Measurements from ENCODE around the gene ATP1B2.
"Not testable (repeated sequence)": the region's sequence is repeated elsewhere in the genome, so short reads cannot be mapped to it uniquely, and the experiment has no call there.

ATP1B2 gene, protein sequence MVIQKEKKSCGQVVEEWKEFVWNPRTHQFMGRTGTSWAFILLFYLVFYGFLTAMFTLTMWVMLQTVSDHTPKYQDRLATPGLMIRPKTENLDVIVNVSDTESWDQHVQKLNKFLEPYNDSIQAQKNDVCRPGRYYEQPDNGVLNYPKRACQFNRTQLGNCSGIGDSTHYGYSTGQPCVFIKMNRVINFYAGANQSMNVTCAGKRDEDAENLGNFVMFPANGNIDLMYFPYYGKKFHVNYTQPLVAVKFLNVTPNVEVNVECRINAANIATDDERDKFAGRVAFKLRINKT

DNA sequence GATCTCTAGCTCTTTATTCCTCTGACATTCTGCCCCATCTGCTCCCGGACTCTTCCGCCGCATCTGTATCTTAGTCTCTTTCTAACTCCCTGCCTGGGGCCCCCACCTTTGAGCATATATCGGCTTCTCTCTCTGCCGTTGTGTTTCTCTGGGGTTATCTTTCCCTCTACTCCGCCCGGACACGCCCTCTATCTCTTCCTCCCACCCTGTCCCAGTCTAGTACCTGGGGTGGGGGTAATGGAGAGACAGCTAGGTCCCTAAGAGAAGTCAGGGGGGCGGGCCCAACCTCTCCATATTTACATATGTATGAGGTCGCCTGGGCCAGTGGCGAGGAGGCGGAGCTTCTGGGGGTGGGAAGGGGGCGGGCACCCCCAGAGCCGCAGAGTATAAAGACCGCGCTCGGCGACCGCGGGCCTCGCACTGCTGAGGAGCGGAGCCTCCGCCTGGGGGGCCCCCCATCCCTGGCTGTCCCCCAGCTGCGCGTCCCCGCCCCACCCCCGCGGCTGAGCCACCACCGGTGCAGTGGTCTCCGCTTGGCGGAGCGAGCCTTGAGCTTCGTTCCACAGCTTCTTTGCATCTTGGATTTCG is at the start of gene ATP1B2:
ATP1B2 (plus strand) TSS at position 418 of the 588 bp plus-strand sequence. CDS start 593 bp downstream, outside the sequence.
- Histone ChIP-seq H3K27me3 (ENCODE audit: insufficient read depth, low read length) (no peaks in the 10 kb centered on the region), H2AFZ (ENCODE audit: low read depth, low read length) (peak within 1 kb of the TSS; percentile 83), H3K9me3 (ENCODE audit: low read length) (no peaks in the 10 kb centered on the region)

DNA sequence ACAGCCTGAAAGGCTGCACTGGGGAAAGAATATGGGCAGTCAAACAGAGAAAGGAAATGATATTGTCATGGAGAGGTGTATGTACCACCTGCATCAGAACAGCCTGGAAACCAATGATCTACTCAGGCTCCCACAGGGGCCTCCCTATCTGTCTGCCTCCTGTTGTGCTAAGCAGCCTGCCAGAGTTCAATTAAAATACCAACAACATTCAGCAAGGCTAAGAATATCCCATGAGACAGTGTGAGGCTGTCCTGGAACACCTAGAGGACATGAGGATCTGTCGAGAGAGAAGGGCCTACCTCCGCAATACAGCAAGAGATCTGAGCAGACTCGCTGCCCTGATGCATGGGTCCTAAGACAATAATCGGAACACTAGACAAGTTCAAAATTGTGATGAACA is 44.4 kb upstream of the ATP1B2 start:
- Histone ChIP-seq H3K4me3 (ENCODE audit: low read length) (no peak overlapping the region), H2AFZ (ENCODE audit: low read depth, low read length) (no peak overlapping the region), H3K27me3 (ENCODE audit: insufficient read depth, low read length) (no peaks in the 10 kb centered on the region), H3K9me3 (ENCODE audit: low read length) (no peaks in the 10 kb centered on the region), H3K4me1 (ENCODE audit: insufficient read depth, low read length) (no peaks in the 10 kb centered on the region), H3K36me3 (ENCODE audit: insufficient read depth, low read length) (peaks cover 65% of the 10 kb centered on the region)

More for the DNA sequence above, at the start of gene ATP1B2:
- Histone ChIP-seq H3K4me3 (ENCODE audit: low read length) (peak within 1 kb of the TSS; percentile 51), H3K4me1 (ENCODE audit: insufficient read depth, low read length) (peaks cover 14% of the 10 kb centered on the region), H3K36me3 (ENCODE audit: insufficient read depth, low read length) (peaks cover 10% of the 10 kb centered on the region)

DNA sequence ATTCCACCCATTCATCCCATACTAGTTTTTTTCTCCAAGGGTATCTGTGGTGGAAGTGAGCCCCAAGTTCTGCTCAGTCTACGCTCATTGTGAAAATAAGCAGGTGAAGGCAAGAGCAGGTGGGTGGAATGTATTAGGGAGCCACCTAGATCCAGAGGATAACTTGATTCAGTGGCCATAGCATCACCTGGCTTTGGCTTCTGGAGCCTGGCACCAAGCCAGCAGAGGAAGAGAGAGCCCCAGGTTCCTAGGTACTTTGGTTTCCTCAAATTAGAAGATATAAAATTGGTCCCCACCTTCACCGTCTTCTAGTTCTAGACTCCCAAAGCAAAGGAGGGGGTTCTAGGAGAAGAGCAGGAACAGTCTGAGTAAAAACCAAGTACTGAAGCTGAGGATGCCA is 40.1 kb upstream of the ATP1B2 start:
- Histone ChIP-seq H3K4me3 (ENCODE audit: low read length) (no peak overlapping the region), H3K4me1 (ENCODE audit: insufficient read depth, low read length) (peaks cover 21% of the 10 kb centered on the region), H2AFZ (ENCODE audit: low read depth, low read length) (no peak overlapping the region), H3K9me3 (ENCODE audit: low read length) (no peaks in the 10 kb centered on the region), H3K36me3 (ENCODE audit: insufficient read depth, low read length) (peaks cover 41% of the 10 kb centered on the region), H3K27me3 (ENCODE audit: insufficient read depth, low read length) (no peaks in the 10 kb centered on the region)

DNA sequence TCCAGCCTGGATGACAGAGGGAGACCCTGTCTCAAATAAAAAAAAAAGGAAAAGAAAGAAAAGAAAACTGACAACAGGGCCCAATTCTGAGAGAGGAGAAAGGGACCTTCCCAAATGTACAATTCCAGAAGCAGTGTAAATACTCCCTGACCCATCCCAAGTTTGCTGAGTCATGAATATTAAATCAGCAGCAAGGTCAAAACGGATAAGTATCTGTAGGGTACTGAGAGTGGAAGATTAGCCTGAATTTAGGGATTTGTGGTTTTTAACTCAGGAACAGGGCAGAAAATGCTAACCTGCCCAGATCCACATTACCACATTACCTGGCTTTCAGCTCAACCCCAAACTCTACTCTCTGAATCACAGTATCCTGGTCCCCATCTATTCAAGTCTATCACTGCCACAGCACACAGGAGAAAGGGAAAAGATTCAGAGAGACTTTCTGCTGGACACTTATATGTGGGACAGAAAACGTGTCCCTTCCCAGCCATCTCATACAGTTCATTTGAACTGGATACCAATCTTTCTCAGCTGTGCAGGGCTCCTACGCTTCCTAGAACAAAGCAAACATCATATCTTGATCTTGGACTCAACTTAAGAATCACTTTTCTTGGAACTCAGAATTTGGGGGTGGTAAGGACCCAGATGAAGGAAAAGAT is 39.0 kb upstream of the ATP1B2 start:
- Histone ChIP-seq H3K36me3 (ENCODE audit: insufficient read depth, low read length) (peaks cover 30% of the 10 kb centered on the region), H3K27me3 (ENCODE audit: insufficient read depth, low read length) (no peaks in the 10 kb centered on the region), H3K9me3 (ENCODE audit: low read length) (no peaks in the 10 kb centered on the region), H3K4me3 (ENCODE audit: low read length) (no peak overlapping the region), H3K4me1 (ENCODE audit: insufficient read depth, low read length) (peaks cover 21% of the 10 kb centered on the region), H2AFZ (ENCODE audit: low read depth, low read length) (no peak overlapping the region)

DNA sequence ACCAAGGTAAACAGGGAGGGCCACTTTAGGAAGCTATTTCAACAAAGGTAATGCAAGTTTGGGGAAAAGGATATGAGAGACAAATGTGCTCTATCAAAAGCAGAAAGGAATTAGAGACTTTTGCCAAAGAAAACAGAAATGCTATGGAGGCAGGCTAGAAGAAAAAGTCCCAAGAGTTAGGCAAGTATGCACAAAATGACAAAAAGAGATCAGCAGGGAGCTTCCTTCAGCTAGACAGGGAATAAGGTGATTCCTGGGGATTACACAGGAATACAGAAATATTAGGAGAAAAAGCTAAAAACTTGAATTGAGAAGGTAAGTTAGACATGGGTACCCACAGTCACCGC is 38.5 kb upstream of the ATP1B2 start:
- no peaks in the 10 kb centered on the region for H3K27me3 ChIP-seq (ENCODE audit: insufficient read depth, low read length)
- H3K4me3 ChIP-seq (ENCODE audit: low read length), result no peak overlapping the region
- H3K36me3 ChIP-seq (ENCODE audit: insufficient read depth, low read length), result peaks cover 29% of the 10 kb centered on the region
- H2AFZ ChIP-seq (ENCODE audit: low read depth, low read length), result no peak overlapping the region
- peaks cover 21% of the 10 kb centered on the region for H3K4me1 ChIP-seq (ENCODE audit: insufficient read depth, low read length)
- H3K9me3 ChIP-seq (ENCODE audit: low read length), result no peaks in the 10 kb centered on the region

DNA sequence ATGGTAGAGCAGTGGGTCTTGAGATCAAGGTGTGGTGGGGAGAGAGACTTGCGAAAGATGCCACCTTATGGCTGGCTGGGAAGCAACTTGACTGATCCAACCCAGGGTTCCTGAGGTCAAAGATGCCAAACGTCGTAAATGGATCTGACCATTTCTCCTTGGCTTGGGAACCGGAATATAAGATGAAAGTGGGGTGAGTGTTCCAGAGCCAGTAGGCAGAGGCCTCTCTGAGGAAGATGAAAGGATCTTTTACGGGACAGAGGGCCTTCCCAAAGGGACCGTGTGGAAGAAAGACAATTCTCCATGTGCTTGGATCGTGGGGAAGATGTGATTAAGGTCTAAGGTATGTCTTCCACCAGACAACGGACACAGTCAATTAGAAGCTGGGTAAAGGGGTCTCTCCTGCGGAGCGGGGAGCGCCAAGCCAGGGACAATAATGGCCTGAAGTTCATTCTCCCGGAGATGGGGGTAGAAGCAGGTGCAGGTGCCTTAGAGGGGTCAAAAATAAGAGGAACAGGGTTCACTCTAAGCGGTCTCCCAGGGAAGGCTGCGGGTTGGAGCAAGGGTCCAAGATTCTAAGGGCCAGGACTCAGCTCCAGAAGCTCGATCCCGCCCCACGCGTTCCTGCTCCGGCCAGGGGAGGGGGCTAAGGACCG is 36.8 kb upstream of the ATP1B2 start:
- Histone ChIP-seq H2AFZ (ENCODE audit: low read depth, low read length) (peak overlapping the region; percentile 22), H3K27me3 (ENCODE audit: insufficient read depth, low read length) (no peaks in the 10 kb centered on the region), H3K4me1 (ENCODE audit: insufficient read depth, low read length) (peaks cover 21% of the 10 kb centered on the region), H3K9me3 (ENCODE audit: low read length) (no peaks in the 10 kb centered on the region), H3K36me3 (ENCODE audit: insufficient read depth, low read length) (peaks cover 27% of the 10 kb centered on the region), H3K4me3 (ENCODE audit: low read length) (peak overlapping the region; percentile 97)

DNA sequence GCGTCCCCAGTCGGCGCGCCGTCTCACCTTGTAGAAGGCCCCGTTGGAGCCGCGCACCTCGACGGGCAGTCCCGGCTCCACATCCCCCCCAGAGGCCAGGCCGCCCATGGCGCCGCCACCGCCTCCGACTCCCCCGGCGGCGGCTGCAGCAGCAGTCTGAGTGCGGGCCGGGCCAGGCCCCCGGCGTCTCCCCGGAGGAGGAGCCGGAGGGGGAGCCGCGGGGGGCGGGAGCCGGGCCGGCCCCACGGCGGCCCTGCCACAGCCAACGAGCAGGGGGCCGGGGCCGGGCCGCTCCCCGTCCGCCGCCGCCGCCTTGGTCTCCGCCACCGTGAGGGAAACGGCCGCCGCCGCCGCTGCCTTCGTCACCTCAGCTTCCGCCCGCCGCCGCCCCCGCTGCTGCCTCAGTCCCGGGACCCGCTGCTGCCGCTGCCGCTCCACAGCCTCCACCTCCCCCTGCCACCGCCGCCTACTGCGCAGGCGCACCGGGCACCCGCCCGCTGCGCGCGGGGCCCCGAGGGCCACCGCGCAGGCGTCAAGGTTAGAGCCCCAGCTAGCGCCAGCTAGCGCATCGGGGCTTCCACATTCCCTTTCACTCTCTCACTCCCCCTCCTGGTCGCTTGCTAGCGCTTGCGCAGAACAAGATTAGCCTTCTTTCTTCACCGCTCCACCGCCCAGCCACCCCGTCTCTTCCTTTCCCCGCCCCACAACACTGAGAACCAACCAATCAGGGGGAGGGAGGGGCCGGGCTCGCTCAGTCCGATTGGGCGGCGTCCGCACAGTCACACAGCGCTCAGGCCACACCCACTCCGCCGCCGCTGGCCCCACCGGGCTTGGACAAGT is 36.1 kb upstream of the ATP1B2 start, which contains the start of gene FXR2:
FXR2 (minus strand) TSS at position 473 of the 840 bp plus-strand sequence; CDS start at position 108, 365 bp downstream.
- Histone ChIP-seq H2AFZ (ENCODE audit: low read depth, low read length) (peak within 1 kb of the TSS; percentile 69), H3K4me3 (ENCODE audit: low read length) (peak within 1 kb of the TSS; percentile 97), H3K27me3 (ENCODE audit: insufficient read depth, low read length) (no peaks in the 10 kb centered on the region), H3K4me1 (ENCODE audit: insufficient read depth, low read length) (peaks cover 21% of the 10 kb centered on the region), H3K36me3 (ENCODE audit: insufficient read depth, low read length) (peaks cover 22% of the 10 kb centered on the region), H3K9me3 (ENCODE audit: low read length) (no peaks in the 10 kb centered on the region)

DNA sequence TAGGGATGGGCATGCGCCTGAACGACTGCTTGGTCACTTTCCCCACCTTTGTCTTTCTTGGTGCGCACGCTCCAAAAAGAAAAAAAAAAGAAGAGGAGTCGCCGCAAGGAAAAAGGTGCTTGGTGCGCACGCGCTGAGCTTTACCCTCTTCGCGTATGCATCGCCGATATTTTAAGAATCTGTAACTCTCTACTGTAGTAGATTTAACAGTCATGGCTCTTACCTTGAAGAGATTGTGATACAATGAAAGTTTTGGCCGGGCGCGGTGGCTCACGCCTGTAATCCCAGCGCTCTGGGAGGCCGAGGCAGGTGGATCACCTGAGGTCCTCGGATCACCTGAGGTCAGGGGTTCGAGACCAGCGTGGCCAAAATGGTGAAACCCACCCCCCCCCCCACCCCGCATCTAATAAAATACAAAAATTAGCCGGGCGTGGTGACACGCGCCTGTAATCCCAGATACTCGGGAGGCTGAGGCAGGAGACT is 35.4 kb upstream of the ATP1B2 start:
- H3K4me1 ChIP-seq (ENCODE audit: insufficient read depth, low read length), result peaks cover 21% of the 10 kb centered on the region
- peak overlapping the region; percentile 69 for H2AFZ ChIP-seq (ENCODE audit: low read depth, low read length)
- H3K36me3 ChIP-seq (ENCODE audit: insufficient read depth, low read length), result peaks cover 18% of the 10 kb centered on the region
- no peaks in the 10 kb centered on the region for H3K9me3 ChIP-seq (ENCODE audit: low read length)
- H3K27me3 ChIP-seq (ENCODE audit: insufficient read depth, low read length), result no peaks in the 10 kb centered on the region
- H3K4me3 ChIP-seq (ENCODE audit: low read length), result peak overlapping the region; percentile 51

DNA sequence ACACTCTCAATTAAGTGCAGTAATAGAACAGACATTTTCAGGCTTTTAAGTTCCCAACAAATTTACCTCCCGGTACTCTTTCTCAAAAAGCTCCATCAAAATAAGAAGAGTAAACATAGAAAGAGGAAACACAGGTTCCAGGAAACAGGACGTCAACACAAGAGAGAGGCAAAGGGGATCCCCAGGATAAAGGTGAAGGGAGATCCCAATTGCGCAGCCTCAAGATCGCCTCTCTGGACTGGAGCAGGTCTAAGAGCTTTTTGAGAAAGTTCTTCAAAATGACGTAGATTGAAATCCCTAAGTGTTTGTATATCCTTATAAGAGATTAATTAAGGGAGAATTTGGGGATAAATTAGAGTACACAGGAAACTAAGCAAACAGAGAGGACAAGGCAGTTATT is 32.1 kb upstream of the ATP1B2 start:
- Histone ChIP-seq H3K4me1 (ENCODE audit: insufficient read depth, low read length) (peaks cover 6% of the 10 kb centered on the region), H3K36me3 (ENCODE audit: insufficient read depth, low read length) (no peaks in the 10 kb centered on the region), H3K27me3 (ENCODE audit: insufficient read depth, low read length) (no peaks in the 10 kb centered on the region), H3K4me3 (ENCODE audit: low read length) (no peak overlapping the region), H2AFZ (ENCODE audit: low read depth, low read length) (no peak overlapping the region), H3K9me3 (ENCODE audit: low read length) (no peaks in the 10 kb centered on the region)

DNA sequence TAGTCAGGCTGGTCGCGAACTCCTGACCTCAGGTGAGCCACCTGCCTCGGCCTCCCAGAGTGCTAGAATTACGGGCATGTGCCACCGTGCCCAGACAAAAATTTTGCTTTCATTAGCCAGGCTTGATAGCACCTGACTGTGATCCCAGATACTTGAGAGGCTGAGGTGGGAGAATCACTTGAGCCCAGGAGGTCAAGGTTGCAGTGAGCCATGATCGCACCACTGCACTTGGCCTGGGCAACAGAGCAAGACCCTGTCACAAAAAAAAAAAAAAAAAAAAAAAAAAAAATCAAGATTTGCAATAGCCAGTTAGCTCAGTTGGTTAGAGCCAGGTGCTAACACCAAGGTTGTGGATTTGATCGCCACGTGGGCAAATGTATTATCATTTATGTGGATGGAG is 29.9 kb upstream of the ATP1B2 start:
- no peak overlapping the region for H3K4me3 ChIP-seq (ENCODE audit: low read length)
- no peaks in the 10 kb centered on the region for H3K4me1 ChIP-seq (ENCODE audit: insufficient read depth, low read length)
- H3K36me3 ChIP-seq (ENCODE audit: insufficient read depth, low read length), result peaks cover 2% of the 10 kb centered on the region

DNA sequence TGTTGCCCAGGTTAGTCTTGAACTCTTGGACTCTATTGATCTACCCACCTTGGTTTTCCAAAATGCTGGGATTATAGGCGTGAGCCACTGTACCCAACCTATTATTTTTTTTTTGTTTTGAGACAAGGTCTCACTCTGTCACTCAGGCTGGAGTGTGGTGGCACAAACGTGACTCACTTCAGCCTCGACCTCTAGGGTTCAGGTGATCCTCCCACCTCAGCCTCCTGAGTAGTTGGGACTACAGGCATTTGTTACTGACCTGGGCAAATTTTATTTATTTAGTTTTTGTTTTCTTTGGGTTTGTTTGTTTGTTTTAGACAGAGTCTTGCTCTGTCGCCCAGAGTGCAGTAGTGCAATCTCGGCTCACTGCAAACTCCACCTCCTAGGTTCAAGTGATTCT is 27.1 kb upstream of the ATP1B2 start:
- H3K4me3 ChIP-seq (ENCODE audit: low read length), result no peak overlapping the region
- H2AFZ ChIP-seq (ENCODE audit: low read depth, low read length), result no peak overlapping the region
- H3K9me3 ChIP-seq (ENCODE audit: low read length), result no peaks in the 10 kb centered on the region
- H3K4me1 ChIP-seq (ENCODE audit: insufficient read depth, low read length), result peaks cover 11% of the 10 kb centered on the region
- no peaks in the 10 kb centered on the region for H3K27me3 ChIP-seq (ENCODE audit: insufficient read depth, low read length)
- peaks cover 8% of the 10 kb centered on the region for H3K36me3 ChIP-seq (ENCODE audit: insufficient read depth, low read length)

More for the DNA sequence above, 29.9 kb upstream of the ATP1B2 start:
- Histone ChIP-seq H3K9me3 (ENCODE audit: low read length) (no peaks in the 10 kb centered on the region), H3K27me3 (ENCODE audit: insufficient read depth, low read length) (no peaks in the 10 kb centered on the region), H2AFZ (ENCODE audit: low read depth, low read length) (no peak overlapping the region)

DNA sequence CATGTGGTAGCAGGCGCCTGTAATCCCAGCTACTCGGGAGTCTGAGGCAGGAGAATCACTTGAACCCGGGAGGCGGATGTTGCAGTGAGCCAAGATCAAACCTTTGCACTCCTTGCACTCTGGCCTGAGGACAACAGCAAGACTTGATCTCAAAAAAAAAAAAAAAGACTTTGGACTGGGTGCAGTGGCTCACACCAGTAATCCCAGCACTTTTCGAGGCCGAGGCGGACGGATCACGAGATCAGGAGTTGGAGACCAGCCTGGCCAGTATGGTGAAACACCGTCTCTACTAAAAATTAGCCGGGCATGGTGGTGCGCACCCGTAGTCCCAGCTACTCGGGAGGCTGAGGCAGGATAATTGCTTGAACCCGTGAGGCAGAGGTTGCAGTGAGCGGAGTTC is 25.0 kb upstream of the ATP1B2 start:
- H3K4me1 ChIP-seq (ENCODE audit: insufficient read depth, low read length), result peaks cover 17% of the 10 kb centered on the region
- not testable (repeated sequence) for H3K27me3 ChIP-seq (ENCODE audit: insufficient read depth, low read length); H2AFZ ChIP-seq (ENCODE audit: low read depth, low read length); H3K36me3 ChIP-seq (ENCODE audit: insufficient read depth, low read length); H3K4me3 ChIP-seq (ENCODE audit: low read length); H3K9me3 ChIP-seq (ENCODE audit: low read length)

Measured in neuron (in vitro differentiated cells).